Common myeloid progenitor, CD34-positive (primary cell): ENCODE results near the gene CLNK.

Experiments
- CTCF ChIA-PET: fragments of 350-600 bp; sonication (Branson Sonifier 250); formaldehyde crosslinking; loops from one replicate; lab custom pipeline; 2021; ENCODE audit warnings: antibody characterized with exemption; lab: Charles Lee
- POLR2A ChIA-PET: fragments of 350-600 bp; sonication (Branson Sonifier 250); formaldehyde crosslinking; loops from one replicate; lab custom pipeline; 2021; ENCODE audit warnings: antibody characterized with exemption; lab: Charles Lee
- DNase-seq, 3 donors: peaks; one replicate each; pipeline versions ENCODE4 v3.0.0 to v3.0.0-alpha.2; 2013
- H3K27ac ChIP-seq, 2 experiments: 1 replicate in 1 of 2; 2 replicates in 1 of 2; pipeline ENCODE4 v1.7.0; 2013; ENCODE audit warnings: inconsistent platforms in 2 of 2, low read length in 2 of 2, mild to moderate bottlenecking in 2 of 2, low read depth in 1 of 2, moderate library complexity in 1 of 2; ENCODE audit not compliant: severe bottlenecking in 2 of 2, insufficient read depth in 1 of 2, poor library complexity in 1 of 2
- H3K27me3 ChIP-seq, 5 experiments: replicated peaks in 2 of 5; 1 replicate in 3 of 5; 2 replicates in 2 of 5; pipeline versions ENCODE4 v1.6.1 to v1.7.0; 2013; ENCODE audit warnings: low read length in 4 of 5, mild to moderate bottlenecking in 2 of 5, moderate library complexity in 2 of 5, inconsistent platforms in 1 of 5; ENCODE audit not compliant: insufficient read depth in 5 of 5, control insufficient read depth in 4 of 5
- H3K36me3 ChIP-seq, 4 experiments: 1 replicate in 2 of 4; 2 replicates in 2 of 4; pipeline versions ENCODE4 v1.6.1 to v1.7.0; 2013; ENCODE audit warnings: low read length in 3 of 4, control low read depth in 1 of 4, mild to moderate bottlenecking in 1 of 4; ENCODE audit not compliant: control insufficient read depth in 4 of 4, insufficient read depth in 4 of 4
- H3K4me1 ChIP-seq, 4 experiments: 1 replicate in 3 of 4; 2 replicates in 1 of 4; pipeline versions ENCODE4 v1.6.1 to v1.7.1; 2013; ENCODE audit warnings: low read length in 3 of 4, mild to moderate bottlenecking in 3 of 4, control low read depth in 1 of 4, inconsistent platforms in 1 of 4, moderate library complexity in 1 of 4; ENCODE audit not compliant: control insufficient read depth in 4 of 4, insufficient read depth in 4 of 4; ENCODE audit errors: control extremely low read depth in 1 of 4
- H3K4me3 ChIP-seq, 7 experiments: 1 replicate in 4 of 7; 2 replicates in 3 of 7; pipeline versions ENCODE4 v1.5.1 to v1.7.0; 2013; ENCODE audit warnings: mild to moderate bottlenecking in 7 of 7, low read length in 6 of 7, moderate library complexity in 6 of 7, inconsistent platforms in 2 of 7, low read depth in 2 of 7, control low read depth in 1 of 7; ENCODE audit not compliant: insufficient read depth in 4 of 7, control insufficient read depth in 1 of 7; ENCODE audit errors: extremely low read depth in 1 of 7
- H3K9me3 ChIP-seq, 5 experiments: 1 replicate in 4 of 5; 2 replicates in 1 of 5; pipeline versions ENCODE4 v1.6.1 to v1.7.1; 2013; ENCODE audit warnings: low read length in 4 of 5, mild to moderate bottlenecking in 2 of 5, inconsistent platforms in 1 of 5, low read depth in 1 of 5, moderate library complexity in 1 of 5; ENCODE audit not compliant: control insufficient read depth in 4 of 5, insufficient read depth in 2 of 5; ENCODE audit errors: control extremely low read depth in 1 of 5
- WGBS: methylation state at CpG from one replicate; pipeline ENCODE4 v1.1.5; 2013; ENCODE audit not compliant: insufficient coverage; 5-methylcytosine and 5-hydroxymethylcytosine counted together

CLNK gene

GRCh38 chr4:10629394-10629793 is 55.2 kb downstream of the CLNK start:
- Histone ChIP-seq H3K4me1 (peaks cover 0 to 7% (median 0%) of the 10 kb centered on the region in 4 experiments), H3K36me3 (no peaks in the 10 kb centered on the region), H3K9me3 (no peaks in the 10 kb centered on the region), H3K27me3 (no peaks in the 10 kb centered on the region), H3K4me3 (no peak overlapping the region), H3K27ac (no peak overlapping the region)
- 92% methylated on average over 4 of the region's 4 CpGs for WGBS
- DNase-seq: peak in 2 of 3 donors; percentile 26 to 41
- ChIA-PET POLR2A (no interaction called here), CTCF (no interaction called here)

GRCh38 chr4:10625131-10625530 is 59.4 kb downstream of the CLNK start:
- Histone ChIP-seq H3K9me3 (no peaks in the 10 kb centered on the region), H3K27ac (no peak overlapping the region), H3K4me3 (no peak overlapping the region), H3K27me3 (no peaks in the 10 kb centered on the region), H3K4me1 (peaks cover 0 to 7% (median 1%) of the 10 kb centered on the region in 4 experiments), H3K36me3 (no peaks in the 10 kb centered on the region)
- CTCF ChIA-PET: interaction anchor here (0.8 kb wide), 1 partner anchor 50 kb away, joined by 3 read pairs; no protein-coding TSS in a partner anchor
- POLR2A ChIA-PET: no interaction called here
- DNase-seq: no peak
- 67% methylated on average over 4 of the region's 5 CpGs for WGBS

- no peak for DNase-seq
- POLR2A ChIA-PET: no interaction called here
- Histone ChIP-seq H3K9me3 (no peaks in the 10 kb centered on the region), H3K27me3 (no peaks in the 10 kb centered on the region), H3K27ac (no peak overlapping the region), H3K36me3 (no peaks in the 10 kb centered on the region), H3K4me1 (peaks cover 0 to 11% (median 6%) of the 10 kb centered on the region in 4 experiments), H3K4me3 (no peak overlapping the region)
- 88% methylated on average over 6 of the region's 6 CpGs for WGBS
- CTCF ChIA-PET: interaction anchor here (0.7 to 2.7 kb wide), 8 partner anchors 17 to 115 kb away, joined by 3 to 11 read pairs (median 3); no protein-coding TSS in a partner anchor
Measured at GRCh38 chr4:10623862-10624261, 60.7 kb downstream of the CLNK start.

GRCh38 chr4:10623241-10623640 is 61.3 kb downstream of the CLNK start:
- 85% methylated on average over 2 of the region's 4 CpGs for WGBS
- CTCF ChIA-PET: interaction anchor here (0.9 to 2.7 kb wide), 11 partner anchors 8 to 93 kb away, joined by 3 to 11 read pairs (median 3); no protein-coding TSS in a partner anchor
- POLR2A ChIA-PET: no interaction called here

GRCh38 chr4:10622728-10623127 is 61.8 kb downstream of the CLNK start:
- Histone ChIP-seq H3K9me3 (no peaks in the 10 kb centered on the region), H3K27ac (no peak overlapping the region), H3K4me3 (no peak overlapping the region), H3K4me1 (peaks cover 0 to 13% (median 7%) of the 10 kb centered on the region in 4 experiments), H3K27me3 (no peaks in the 10 kb centered on the region), H3K36me3 (no peaks in the 10 kb centered on the region)
- POLR2A ChIA-PET: no interaction called here
- peak; percentile 46 to 60 (median 59) for DNase-seq
- WGBS: no CpG with 5 or more reads among the region's 2 CpGs
- CTCF ChIA-PET: interaction anchor here (0.9 to 2.7 kb wide), 11 partner anchors 9 to 93 kb away, joined by 3 to 11 read pairs (median 3); no protein-coding TSS in a partner anchor

More at GRCh38 chr4:10623241-10623640, 61.3 kb downstream of the CLNK start:
- Histone ChIP-seq H3K27ac (no peak overlapping the region), H3K27me3 (no peaks in the 10 kb centered on the region), H3K4me3 (no peak overlapping the region), H3K36me3 (no peaks in the 10 kb centered on the region), H3K4me1 (peaks cover 0 to 13% (median 7%) of the 10 kb centered on the region in 4 experiments), H3K9me3 (no peaks in the 10 kb centered on the region)
- DNase-seq: no peak

- WGBS: 99% methylated on average over 7 of the region's 13 CpGs
- no peak overlapping the region for H3K4me3 ChIP-seq
- ChIA-PET CTCF (interaction anchor here (1.0 to 1.2 kb wide), 5 partner anchors 13 to 82 kb away, joined by 3 to 4 read pairs (median 3); no protein-coding TSS in a partner anchor), POLR2A (no interaction called here)
- DNase-seq: no peak
- H3K9me3 ChIP-seq: no peaks in the 10 kb centered on the region
- H3K27ac ChIP-seq: no peak overlapping the region
- peaks cover 0 to 13% (median 5%) of the 10 kb centered on the region in 4 experiments for H3K4me1 ChIP-seq
- H3K36me3 ChIP-seq: no peaks in the 10 kb centered on the region
- H3K27me3 ChIP-seq: no peaks in the 10 kb centered on the region
Measured at GRCh38 chr4:10620935-10621488, 63.6 kb downstream of the CLNK start.

- Histone ChIP-seq H3K4me3 (no peak overlapping the region), H3K27me3 (no peaks in the 10 kb centered on the region), H3K27ac (no peak overlapping the region), H3K36me3 (no peaks in the 10 kb centered on the region), H3K4me1 (peaks cover 0 to 13% (median 5%) of the 10 kb centered on the region in 4 experiments), H3K9me3 (no peaks in the 10 kb centered on the region)
- CTCF ChIA-PET: interaction anchor here (0.5 to 1.7 kb wide), 4 partner anchors 13 to 104 kb away, joined by 3 to 7 read pairs (median 4); no protein-coding TSS in a partner anchor
- DNase-seq: no peak
- WGBS: 91% methylated on average over 7 of the region's 11 CpGs
- POLR2A ChIA-PET: no interaction called here
Measured at GRCh38 chr4:10619855-10620254, 64.7 kb downstream of the CLNK start.
